DND-41 (cell line): ENCODE results near the gene AURKB.

Experiments
- ATAC-seq: fragments of 200-7000 bp; cut with Tn5 transposase; 3 replicates; pipeline ENCODE4 v1.9.1; 2021; ENCODE audit warnings: low read depth; ENCODE audit not compliant: insufficient read depth
- DNase-seq: peaks from one replicate; pipeline ENCODE4 v3.0.0-alpha.2; 2020
- H2AFZ ChIP-seq: 2 replicates; pipeline ENCODE4 v1.6.0; 2012; ENCODE audit warnings: low read depth, low read length
- H3K27ac ChIP-seq: 2 replicates; pipeline ENCODE4 v1.5.1; 2012; ENCODE audit warnings: low read length, inconsistent platforms
- H3K27me3 ChIP-seq: fragments of 200-600 bp; sonication (generic); 2 replicates; pipeline ENCODE4 v1.6.0; 2012; ENCODE audit warnings: low read length, mild to moderate bottlenecking, inconsistent platforms; ENCODE audit not compliant: insufficient read depth, poor library complexity
- H3K36me3 ChIP-seq: 2 replicates; pipeline ENCODE4 v1.5.1; 2012; ENCODE audit warnings: low read length, inconsistent platforms; ENCODE audit not compliant: insufficient read depth
- H3K4me1 ChIP-seq: 2 replicates; pipeline ENCODE4 v1.5.1; 2012; ENCODE audit warnings: mild to moderate bottlenecking, low read length; ENCODE audit not compliant: insufficient read depth
- H3K4me2 ChIP-seq: 2 replicates; pipeline ENCODE4 v1.6.0; 2012; ENCODE audit warnings: mild to moderate bottlenecking, moderate library complexity, low read length, inconsistent platforms; ENCODE audit not compliant: insufficient read depth
- H3K4me3 ChIP-seq, 2 experiments: fragments of 200-600 bp in 1 of 2; shearing (Covaris generic) in 1 of 2; 2 replicates each; pipeline ENCODE4 v1.5.1; 2012 to 2016; ENCODE audit warnings: inconsistent platforms in 2 of 2, low read length in 2 of 2, mild to moderate bottlenecking in 2 of 2, low read depth in 1 of 2, moderate library complexity in 1 of 2
- H3K79me2 ChIP-seq: 2 replicates; pipeline ENCODE4 v1.6.0; 2012; ENCODE audit warnings: low read length, inconsistent platforms; ENCODE audit not compliant: insufficient read depth
- H3K9ac ChIP-seq: 2 replicates; pipeline ENCODE4 v1.6.0; 2012; ENCODE audit warnings: low read depth, mild to moderate bottlenecking, inconsistent platforms, low read length, moderate library complexity
- H3K9me3 ChIP-seq: 2 replicates; pipeline ENCODE4 v1.5.1; 2012; ENCODE audit warnings: low read length, moderate library complexity, mild to moderate bottlenecking, inconsistent platforms; ENCODE audit not compliant: insufficient read depth, severe bottlenecking
- H4K20me1 ChIP-seq: 2 replicates; pipeline ENCODE4 v1.6.0; 2012; ENCODE audit warnings: low read length; ENCODE audit not compliant: insufficient read depth
- EZH2 ChIP-seq: IDR thresholded peaks from 3 replicates; pipeline ENCODE4 v1.6.1; 2012; ENCODE audit warnings: borderline replicate concordance, low read depth, mild to moderate bottlenecking, moderate library complexity, low read length, inconsistent platforms; ENCODE audit not compliant: severe bottlenecking
- TF ChIP-seq, protein P1 (sequence below): IDR thresholded peaks from 2 replicates; pipeline ENCODE4 v1.5.1; 2012; ENCODE audit warnings: borderline replicate concordance, low read length, moderate library complexity, mild to moderate bottlenecking; ENCODE audit not compliant: poor library complexity, severe bottlenecking; ENCODE audit errors: extremely low read depth

AURKB gene

DNA sequence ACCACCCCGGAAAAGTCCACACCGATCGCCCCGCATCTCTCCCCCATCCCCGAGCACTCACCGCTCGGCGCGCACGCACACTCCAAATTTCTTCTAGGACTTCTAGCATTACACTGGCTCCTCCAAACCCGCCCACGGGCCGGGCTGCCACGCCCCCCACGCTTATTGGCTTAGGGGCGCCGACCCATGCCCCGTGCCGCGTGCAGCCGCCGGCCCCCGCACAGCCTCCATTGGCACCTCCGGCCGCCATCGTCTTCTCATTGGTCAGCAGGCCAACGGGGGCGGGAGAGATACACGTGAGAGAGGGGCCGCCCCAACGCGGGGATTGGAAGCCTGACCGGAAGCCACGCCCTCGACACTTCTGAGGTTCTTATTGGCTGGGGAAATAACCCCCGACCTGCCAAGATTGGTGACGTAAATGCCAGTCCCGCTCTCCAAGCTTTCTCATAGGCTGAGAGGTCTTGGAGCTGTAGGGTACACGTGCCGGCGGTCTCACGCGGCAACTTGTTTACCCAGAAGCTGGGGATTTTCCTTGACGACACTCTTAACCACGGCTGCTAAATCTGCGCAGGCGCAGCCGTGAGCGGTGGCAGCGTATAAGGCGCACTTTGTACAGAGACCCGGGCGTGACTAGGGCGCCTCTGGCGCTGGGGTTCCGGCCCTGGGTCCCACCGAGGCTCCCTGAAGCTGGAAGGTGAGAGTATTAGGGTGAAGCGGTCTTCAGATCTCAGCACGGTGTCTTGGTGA lies 54.0 kb downstream of the AURKB start:
- peak overlapping the region; percentile 78 for H3K27ac ChIP-seq

DNA sequence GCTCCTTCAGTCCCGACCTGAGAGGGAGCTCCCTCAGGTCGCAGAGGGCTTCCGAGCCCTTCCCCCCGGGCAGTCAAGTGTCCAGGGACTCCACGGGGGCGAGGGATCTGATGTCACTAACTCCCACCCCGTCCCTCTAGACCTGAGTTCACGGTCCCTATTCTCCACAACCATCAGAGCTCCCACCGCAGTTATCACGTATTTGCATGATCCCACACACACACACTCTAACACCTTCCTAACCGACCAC lies 54.5 kb downstream of the AURKB start:
- Histone ChIP-seq H2AFZ (peak overlapping the region; percentile 71), H3K4me1 (peaks cover 80% of the 10 kb centered on the region), H3K9ac (peak overlapping the region; percentile 60), H3K4me3 (peak overlapping the region; percentile 17 to 70; a peak in 3 of 4 replicates), H3K4me2 (peak overlapping the region; percentile 92), H3K27ac (peak overlapping the region; percentile 78), H3K9me3 (no peaks in the 10 kb centered on the region), H3K36me3 (peaks cover 23% of the 10 kb centered on the region), H3K27me3 (no peaks in the 10 kb centered on the region), H3K79me2 (peaks cover 23% of the 10 kb centered on the region), H4K20me1 (peaks cover 13% of the 10 kb centered on the region)
- no peak for DNase-seq
- TF ChIP-seq, protein P1, sequence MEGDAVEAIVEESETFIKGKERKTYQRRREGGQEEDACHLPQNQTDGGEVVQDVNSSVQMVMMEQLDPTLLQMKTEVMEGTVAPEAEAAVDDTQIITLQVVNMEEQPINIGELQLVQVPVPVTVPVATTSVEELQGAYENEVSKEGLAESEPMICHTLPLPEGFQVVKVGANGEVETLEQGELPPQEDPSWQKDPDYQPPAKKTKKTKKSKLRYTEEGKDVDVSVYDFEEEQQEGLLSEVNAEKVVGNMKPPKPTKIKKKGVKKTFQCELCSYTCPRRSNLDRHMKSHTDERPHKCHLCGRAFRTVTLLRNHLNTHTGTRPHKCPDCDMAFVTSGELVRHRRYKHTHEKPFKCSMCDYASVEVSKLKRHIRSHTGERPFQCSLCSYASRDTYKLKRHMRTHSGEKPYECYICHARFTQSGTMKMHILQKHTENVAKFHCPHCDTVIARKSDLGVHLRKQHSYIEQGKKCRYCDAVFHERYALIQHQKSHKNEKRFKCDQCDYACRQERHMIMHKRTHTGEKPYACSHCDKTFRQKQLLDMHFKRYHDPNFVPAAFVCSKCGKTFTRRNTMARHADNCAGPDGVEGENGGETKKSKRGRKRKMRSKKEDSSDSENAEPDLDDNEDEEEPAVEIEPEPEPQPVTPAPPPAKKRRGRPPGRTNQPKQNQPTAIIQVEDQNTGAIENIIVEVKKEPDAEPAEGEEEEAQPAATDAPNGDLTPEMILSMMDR, result no peak
- no peak for TF ChIP-seq EZH2
- no peak for ATAC-seq

More for the DNA sequence above, 54.0 kb downstream of the AURKB start:
- peaks cover 81% of the 10 kb centered on the region for H3K4me1 ChIP-seq
- peak overlapping the region; percentile 69 for H3K9ac ChIP-seq
- peaks cover 28% of the 10 kb centered on the region for H3K36me3 ChIP-seq
- no peaks in the 10 kb centered on the region for H3K9me3 ChIP-seq
- H2AFZ ChIP-seq, result peak overlapping the region; percentile 71
- no peak for TF ChIP-seq EZH2
- TF ChIP-seq, protein P1, result peak; percentile 41
- H3K79me2 ChIP-seq, result peaks cover 25% of the 10 kb centered on the region
- H3K27me3 ChIP-seq, result no peaks in the 10 kb centered on the region
- ATAC-seq (peak; percentile 81), DNase-seq (peak; percentile 100)
- peaks cover 16% of the 10 kb centered on the region for H4K20me1 ChIP-seq
- peak overlapping the region; percentile 92 for H3K4me2 ChIP-seq
- peak overlapping the region; percentile 17 to 70; a peak in 3 of 4 replicates for H3K4me3 ChIP-seq

DNA sequence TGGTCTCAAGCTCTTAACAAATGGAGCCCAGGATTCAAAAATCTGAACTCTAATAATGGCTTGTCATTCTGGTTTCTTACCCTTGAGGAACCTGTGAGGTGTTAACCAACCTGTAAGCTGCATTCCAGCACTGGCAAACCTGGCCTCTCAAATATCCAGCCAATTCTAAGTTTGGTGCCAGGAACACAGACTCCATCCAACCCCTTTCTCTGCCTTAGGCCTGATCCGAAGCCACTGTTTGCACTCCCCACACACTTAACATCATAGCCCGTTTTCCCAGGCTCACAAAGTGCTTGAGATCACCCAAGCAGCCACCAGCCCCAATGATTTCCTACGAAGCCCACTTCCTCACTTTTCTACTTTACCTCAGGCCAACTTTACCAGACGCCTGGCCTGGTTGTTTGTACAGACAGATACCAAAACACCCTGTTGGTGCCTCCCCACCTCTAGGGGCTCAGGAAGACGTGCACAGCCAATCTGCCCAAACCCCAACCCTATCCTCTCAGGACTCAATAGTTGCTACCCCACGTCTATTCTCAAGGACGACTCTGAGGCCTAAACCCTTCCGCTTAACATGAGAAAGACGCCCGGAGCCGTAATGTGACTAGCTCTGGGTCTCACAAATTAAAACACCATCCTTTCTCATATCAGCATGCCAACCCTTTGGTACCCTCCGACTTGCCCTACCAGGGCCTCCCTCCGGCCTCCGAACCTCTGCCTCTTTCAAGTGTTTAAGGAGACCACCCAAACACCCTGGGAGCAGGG lies 55.0 kb downstream of the AURKB start:
- H3K9ac ChIP-seq, result peak overlapping the region; percentile 60
- H2AFZ ChIP-seq, result peak overlapping the region; percentile 71
- H3K4me1 ChIP-seq, result peaks cover 81% of the 10 kb centered on the region
- no peaks in the 10 kb centered on the region for H3K9me3 ChIP-seq
- peaks cover 24% of the 10 kb centered on the region for H3K79me2 ChIP-seq
- peaks cover 21% of the 10 kb centered on the region for H3K36me3 ChIP-seq
- no peaks in the 10 kb centered on the region for H3K27me3 ChIP-seq
- peak overlapping the region; percentile 78 for H3K27ac ChIP-seq
- TF ChIP-seq, protein P1, result no peak
- TF ChIP-seq EZH2, result no peak
- ATAC-seq (no peak), DNase-seq (no peak)
- H3K4me3 ChIP-seq, result peak overlapping the region; percentile 17 to 70; a peak in 3 of 4 replicates
- peak overlapping the region; percentile 92 for H3K4me2 ChIP-seq
- H4K20me1 ChIP-seq, result peaks cover 14% of the 10 kb centered on the region
